Common myeloid progenitor, CD34-positive (primary cell): ENCODE data around the gene SEL1L.
"Not testable (repeated sequence)": the region's sequence is repeated elsewhere in the genome, so short reads cannot be mapped to it uniquely, and the experiment has no call there.

Experiments
- CTCF ChIA-PET: fragments of 350-600 bp; sonication (Branson Sonifier 250); formaldehyde crosslinking; loops from one replicate; lab custom pipeline; 2021; ENCODE audit warnings: antibody characterized with exemption; lab: Charles Lee
- POLR2A ChIA-PET: fragments of 350-600 bp; sonication (Branson Sonifier 250); formaldehyde crosslinking; loops from one replicate; lab custom pipeline; 2021; ENCODE audit warnings: antibody characterized with exemption; lab: Charles Lee
- DNase-seq, 3 donors: peaks; one replicate each; pipeline versions ENCODE4 v3.0.0 to v3.0.0-alpha.2; 2013
- H3K27ac ChIP-seq, 2 experiments: 1 replicate in 1 of 2; 2 replicates in 1 of 2; pipeline ENCODE4 v1.7.0; 2013; ENCODE audit warnings: inconsistent platforms in 2 of 2, low read length in 2 of 2, mild to moderate bottlenecking in 2 of 2, low read depth in 1 of 2, moderate library complexity in 1 of 2; ENCODE audit not compliant: severe bottlenecking in 2 of 2, insufficient read depth in 1 of 2, poor library complexity in 1 of 2
- H3K27me3 ChIP-seq, 5 experiments: replicated peaks in 2 of 5; 1 replicate in 3 of 5; 2 replicates in 2 of 5; pipeline versions ENCODE4 v1.6.1 to v1.7.0; 2013; ENCODE audit warnings: low read length in 4 of 5, mild to moderate bottlenecking in 2 of 5, moderate library complexity in 2 of 5, inconsistent platforms in 1 of 5; ENCODE audit not compliant: insufficient read depth in 5 of 5, control insufficient read depth in 4 of 5
- H3K36me3 ChIP-seq, 4 experiments: 1 replicate in 2 of 4; 2 replicates in 2 of 4; pipeline versions ENCODE4 v1.6.1 to v1.7.0; 2013; ENCODE audit warnings: low read length in 3 of 4, control low read depth in 1 of 4, mild to moderate bottlenecking in 1 of 4; ENCODE audit not compliant: control insufficient read depth in 4 of 4, insufficient read depth in 4 of 4
- H3K4me1 ChIP-seq, 4 experiments: 1 replicate in 3 of 4; 2 replicates in 1 of 4; pipeline versions ENCODE4 v1.6.1 to v1.7.1; 2013; ENCODE audit warnings: low read length in 3 of 4, mild to moderate bottlenecking in 3 of 4, control low read depth in 1 of 4, inconsistent platforms in 1 of 4, moderate library complexity in 1 of 4; ENCODE audit not compliant: control insufficient read depth in 4 of 4, insufficient read depth in 4 of 4; ENCODE audit errors: control extremely low read depth in 1 of 4
- H3K4me3 ChIP-seq, 7 experiments: 1 replicate in 4 of 7; 2 replicates in 3 of 7; pipeline versions ENCODE4 v1.5.1 to v1.7.0; 2013; ENCODE audit warnings: mild to moderate bottlenecking in 7 of 7, low read length in 6 of 7, moderate library complexity in 6 of 7, inconsistent platforms in 2 of 7, low read depth in 2 of 7, control low read depth in 1 of 7; ENCODE audit not compliant: insufficient read depth in 4 of 7, control insufficient read depth in 1 of 7; ENCODE audit errors: extremely low read depth in 1 of 7
- H3K9me3 ChIP-seq, 5 experiments: 1 replicate in 4 of 5; 2 replicates in 1 of 5; pipeline versions ENCODE4 v1.6.1 to v1.7.1; 2013; ENCODE audit warnings: low read length in 4 of 5, mild to moderate bottlenecking in 2 of 5, inconsistent platforms in 1 of 5, low read depth in 1 of 5, moderate library complexity in 1 of 5; ENCODE audit not compliant: control insufficient read depth in 4 of 5, insufficient read depth in 2 of 5; ENCODE audit errors: control extremely low read depth in 1 of 5
- WGBS: methylation state at CpG from one replicate; pipeline ENCODE4 v1.1.5; 2013; ENCODE audit not compliant: insufficient coverage; 5-methylcytosine and 5-hydroxymethylcytosine counted together

Gene SEL1L

DNA sequence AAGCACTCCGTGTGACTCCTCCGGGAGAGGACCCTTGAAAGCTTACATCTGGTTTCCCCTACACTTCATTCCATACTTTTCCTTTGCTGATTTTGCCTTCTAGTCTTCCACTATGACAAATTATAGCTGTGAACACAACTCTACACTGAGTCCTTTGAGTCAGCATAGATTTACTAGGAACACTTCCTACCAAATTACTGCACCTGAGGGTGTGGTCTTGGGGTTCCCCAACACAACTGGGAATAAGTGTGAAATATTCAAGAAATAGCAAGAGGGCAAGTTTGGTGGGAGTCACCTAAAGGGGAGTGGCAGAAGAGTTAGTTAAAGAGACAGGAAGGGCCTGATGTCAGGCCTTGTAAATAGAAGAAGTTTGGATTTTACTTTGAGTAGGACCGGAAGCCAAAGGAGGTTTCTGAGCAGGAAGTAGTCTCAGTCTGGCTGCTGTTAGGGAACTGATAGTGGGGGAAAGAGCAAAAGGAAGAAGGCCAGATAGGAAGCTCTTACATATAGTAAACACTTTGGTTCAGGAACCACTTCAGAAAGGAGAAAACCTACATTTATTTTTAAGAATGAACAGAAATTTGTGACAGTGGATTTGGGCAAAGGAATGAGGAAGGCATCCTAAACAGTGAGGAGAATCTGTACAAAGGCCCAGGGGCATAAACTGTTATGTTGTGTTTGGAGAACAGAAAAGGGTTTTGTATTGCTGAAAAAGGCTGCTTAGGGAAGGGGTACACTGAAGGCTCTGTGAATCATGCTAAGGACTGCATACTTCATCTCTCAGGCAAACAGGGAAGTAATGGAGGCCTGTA is 14.2 kb downstream of the SEL1L start:
- POLR2A ChIA-PET: interaction anchor here (1.0 to 1.9 kb wide), 2 partner anchors 12 to 14 kb away, joined by 4 read pairs; no protein-coding TSS in a partner anchor
- CTCF ChIA-PET: interaction anchor here (0.8 to 2.2 kb wide), 5 partner anchors 8 to 13 kb away, joined by 4 to 7 read pairs (median 4); no protein-coding TSS in a partner anchor
- peaks cover 5 to 53% (median 28%) of the 10 kb centered on the region in 4 experiments for H3K36me3 ChIP-seq

DNA sequence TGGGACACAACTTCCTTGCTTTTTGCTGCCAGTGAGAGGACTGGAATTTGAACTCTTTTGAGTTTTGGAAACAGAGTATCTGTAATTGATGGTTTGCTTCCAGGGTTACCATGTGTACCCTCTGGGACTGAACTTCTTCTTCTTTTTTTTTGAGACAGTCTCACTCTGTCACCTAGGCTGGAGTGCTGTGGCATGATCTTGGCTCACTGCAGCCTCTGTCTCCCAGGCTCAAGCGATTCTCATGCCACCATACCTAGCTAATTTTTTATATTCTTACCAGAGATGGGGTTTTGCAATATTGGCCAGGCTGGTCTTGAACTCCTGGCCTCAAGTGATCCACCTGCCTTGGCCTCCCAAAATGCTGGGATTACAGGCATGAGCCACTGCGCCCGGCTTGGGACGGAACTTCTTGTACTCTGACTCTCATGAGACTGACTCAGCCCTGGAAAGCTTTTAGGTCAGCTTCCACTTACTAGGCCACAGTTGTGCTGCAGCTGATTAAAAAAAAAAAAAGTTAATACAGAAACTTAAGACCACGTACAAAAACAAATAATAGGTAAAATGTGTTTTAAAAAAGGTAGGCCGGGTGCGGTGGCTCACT is 15.8 kb downstream of the SEL1L start:
- 93% methylated on average over 3 of the region's 7 CpGs for whole genome bisulfite sequencing
- ChIA-PET POLR2A (no interaction called here), CTCF (interaction anchor here (1.9 to 3.5 kb wide), 2 partner anchors 11 to 14 kb away, joined by 4 to 12 read pairs; no protein-coding TSS in a partner anchor)
- Histone ChIP-seq H3K36me3 (peaks cover 7 to 42% (median 27%) of the 10 kb centered on the region in 4 experiments), H3K4me1 (peaks cover 14 to 30% (median 25%) of the 10 kb centered on the region in 4 experiments), H3K9me3 (no peaks in the 10 kb centered on the region), H3K27ac (no peak overlapping the region), H3K27me3 (no peaks in the 10 kb centered on the region), H3K4me3 (no peak overlapping the region)
- DNase-seq: no peak

More for the DNA sequence above, 14.2 kb downstream of the SEL1L start:
- Histone ChIP-seq H3K9me3 (no peaks in the 10 kb centered on the region), H3K4me1 (peaks cover 14 to 30% (median 25%) of the 10 kb centered on the region in 4 experiments), H3K27ac (peak overlapping the region; percentile 53 to 69), H3K27me3 (no peaks in the 10 kb centered on the region), H3K4me3 (peak overlapping the region in 3 of 7 experiments; percentile 11 to 37 (median 14))
- 24% methylated on average over 3 of the region's 3 CpGs for WGBS
- peak; percentile 87 to 96 (median 93) for DNase-seq

- ChIA-PET POLR2A (no interaction called here), CTCF (interaction anchor here (3.5 kb wide), 1 partner anchor 14 kb away, joined by 12 read pairs; no protein-coding TSS in a partner anchor)
- no peak for DNase-seq
- H3K4me3 ChIP-seq: no peak overlapping the region
- 92% methylated on average over 1 of the region's 2 CpGs for WGBS
- H3K4me1 ChIP-seq: peaks cover 14 to 30% (median 26%) of the 10 kb centered on the region in 4 experiments
- H3K36me3 ChIP-seq: peaks cover 7 to 36% (median 24%) of the 10 kb centered on the region in 4 experiments
- H3K27ac ChIP-seq: no peak overlapping the region
- H3K27me3 ChIP-seq: no peaks in the 10 kb centered on the region
- H3K9me3 ChIP-seq: no peaks in the 10 kb centered on the region
These were observed 16.5 kb downstream of the SEL1L start for GRCh38 chr14:81516986-81517797.

DNA sequence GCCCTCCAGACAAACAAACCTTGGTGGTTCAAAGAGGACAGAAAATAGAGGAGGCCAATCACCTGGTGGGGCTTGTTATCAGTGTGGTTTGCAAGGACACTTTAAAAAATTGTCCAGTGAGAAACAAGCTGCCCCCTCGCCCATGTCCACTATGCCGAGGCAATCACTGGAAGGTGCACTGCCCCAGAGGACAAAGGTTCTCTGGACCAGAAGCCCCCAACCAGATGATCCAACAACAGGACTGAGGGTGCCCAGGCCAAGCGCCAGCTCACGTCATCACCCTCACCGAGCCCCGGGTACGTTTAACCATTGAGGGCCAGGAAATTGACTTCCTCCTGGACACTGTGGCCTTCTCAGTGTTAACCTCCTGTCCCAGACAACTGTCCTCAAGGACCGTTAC is 17.7 kb downstream of the SEL1L start:
- H3K27ac ChIP-seq, DNase-seq, H3K27me3 ChIP-seq, H3K4me3 ChIP-seq, H3K9me3 ChIP-seq, POLR2A ChIA-PET: not testable (repeated sequence)
- Histone ChIP-seq H3K4me1 (peaks cover 13 to 28% (median 25%) of the 10 kb centered on the region in 4 experiments), H3K36me3 (peaks cover 7 to 32% (median 23%) of the 10 kb centered on the region in 4 experiments)
- WGBS: 96% methylated on average over 8 of the region's 8 CpGs
- CTCF ChIA-PET: interaction anchor here (3.5 kb wide), 1 partner anchor 16 kb away, joined by 12 read pairs; no protein-coding TSS in a partner anchor

- 80% methylated on average over 6 of the region's 6 CpGs for WGBS
- H3K27ac ChIP-seq, H3K4me3 ChIP-seq, CTCF ChIA-PET, POLR2A ChIA-PET, H3K27me3 ChIP-seq, H3K9me3 ChIP-seq, DNase-seq: not testable (repeated sequence)
- H3K36me3 ChIP-seq: peaks cover 9 to 28% (median 20%) of the 10 kb centered on the region in 4 experiments
- peaks cover 0 to 12% (median 3%) of the 10 kb centered on the region in 4 experiments for H3K4me1 ChIP-seq
These were observed 20.8 kb downstream of the SEL1L start for GRCh38 chr14:81512826-81513225.

DNA sequence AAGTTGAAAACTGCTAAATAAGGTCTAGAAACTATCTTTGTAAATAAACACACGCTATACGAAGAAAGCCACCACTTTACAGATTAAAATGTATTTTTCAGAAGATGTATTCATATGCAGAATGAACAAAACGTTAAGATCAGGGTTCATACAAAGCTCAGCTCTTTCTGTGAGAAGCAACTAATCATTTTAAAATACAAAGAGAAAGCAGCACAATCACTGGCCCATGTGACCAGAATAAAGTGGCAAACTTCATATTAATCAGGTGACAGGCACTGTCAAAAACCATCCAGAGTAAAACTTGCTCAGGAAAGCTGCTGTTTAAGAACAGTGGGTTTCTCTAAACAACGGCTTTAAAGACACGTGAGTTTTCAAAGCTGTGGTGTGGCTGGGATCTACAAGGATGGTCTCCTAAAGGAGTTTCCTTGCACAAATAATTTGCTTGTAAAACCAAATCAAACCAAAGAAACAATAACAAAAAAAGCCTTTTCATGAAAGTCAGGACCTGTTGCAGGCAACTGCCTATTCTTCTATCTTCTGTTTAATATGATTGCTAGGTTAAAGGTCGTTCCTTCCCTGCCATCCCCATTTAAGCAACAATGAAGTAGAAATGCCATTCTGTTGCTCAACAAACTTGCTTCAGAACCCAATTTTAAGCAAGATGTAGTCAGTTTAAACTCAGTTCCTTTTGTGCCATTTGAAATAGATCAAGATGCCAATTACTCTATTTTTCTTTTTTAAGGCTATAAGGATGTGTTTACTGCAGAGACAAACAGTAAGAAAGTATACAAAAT is 22.3 kb downstream of the SEL1L start:
- H3K27ac ChIP-seq: no peak overlapping the region
- H3K4me1 ChIP-seq: peaks cover 0 to 12% (median 3%) of the 10 kb centered on the region in 4 experiments
- peaks cover 12 to 27% (median 19%) of the 10 kb centered on the region in 4 experiments for H3K36me3 ChIP-seq
- POLR2A ChIA-PET: no interaction called here
- CTCF ChIA-PET: interaction anchor here (0.6 to 1.8 kb wide), 4 partner anchors 8 to 242 kb away, joined by 3 to 6 read pairs (median 3); no protein-coding TSS in a partner anchor
- no peaks in the 10 kb centered on the region for H3K27me3 ChIP-seq
- H3K4me3 ChIP-seq: peak overlapping the region in 1 of 7 experiments; percentile 4
- DNase-seq: peak in 1 of 3 donors; percentile 38
- WGBS: 20% methylated on average over 1 of the region's 6 CpGs
- no peaks in the 10 kb centered on the region for H3K9me3 ChIP-seq
